HEK293 (cell line): ENCODE results near the gene PHACTR3.

ENCODE experiments used
- CTCF ChIA-PET: fragments of 350-600 bp; formaldehyde crosslinking; extraction: SDS; loops from one replicate; lab custom pipeline; 2021; ENCODE audit warnings: antibody characterized with exemption; lab: Yijun Ruan, JAX
- POLR2A ChIA-PET: fragments of 300-600 bp; formaldehyde crosslinking; extraction: SDS; loops from one replicate; lab custom pipeline; 2020; ENCODE audit warnings: antibody characterized with exemption, inconsistent platforms; lab: Yijun Ruan, JAX
- H3K27ac ChIP-seq: fragments of 200-500 bp; sonication (Bioruptor generic); 2 replicates; pipeline ENCODE4 v1.5.1; 2014; ENCODE audit warnings: low read depth, low read length, control low read depth, inconsistent platforms; ENCODE audit errors: extremely low read depth
- H3K36me3 ChIP-seq, 2 experiments: fragments of 200-500 bp in 1 of 2; sonication (Bioruptor generic) in 1 of 2; 1 replicate in 1 of 2; 2 replicates in 1 of 2; pipeline ENCODE4 v1.5.1; 2014 to 2017; ENCODE audit warnings: inconsistent platforms in 2 of 2, low read length in 2 of 2; ENCODE audit not compliant: control insufficient read depth in 2 of 2, insufficient read depth in 1 of 2
- H3K4me1 ChIP-seq: fragments of 200-500 bp; sonication (Bioruptor generic); 2 replicates; pipeline ENCODE4 v1.5.1; 2014; ENCODE audit warnings: mild to moderate bottlenecking, low read length, inconsistent platforms; ENCODE audit not compliant: control insufficient read depth, insufficient read depth
- H3K4me3 ChIP-seq: 2 replicates; pipeline ENCODE4 v1.5.1; 2011; ENCODE audit warnings: low read depth, mild to moderate bottlenecking, control low read depth, low read length, moderate library complexity
- H3K9me3 ChIP-seq: fragments of 200-500 bp; sonication (Bioruptor generic); 2 replicates; pipeline ENCODE4 v1.5.1; 2014; ENCODE audit warnings: low read depth, low read length, inconsistent platforms; ENCODE audit not compliant: control insufficient read depth, insufficient read depth
- BCL11B ChIP-seq: fragments of 450-650 bp; formaldehyde crosslinking; IDR thresholded peaks from 2 replicates; pipeline ENCODE4 v1.5.1; 2016; ENCODE audit warnings: low read depth, missing biosample characterization, missing genetic modification characterization
- INSM2 ChIP-seq: fragments of 450-650 bp; formaldehyde crosslinking; IDR thresholded peaks from 2 replicates; pipeline ENCODE4 v1.5.1; 2016; ENCODE audit warnings: missing biosample characterization, missing genetic modification characterization
- KLF17 ChIP-seq: fragments of 450-650 bp; formaldehyde crosslinking; IDR thresholded peaks from 2 replicates; pipeline ENCODE4 v1.5.1; 2016; ENCODE audit warnings: missing biosample characterization, missing genetic modification characterization
- KLF9 ChIP-seq: fragments of 450-650 bp; formaldehyde crosslinking; IDR thresholded peaks from 2 replicates; pipeline ENCODE4 v1.5.1; 2016; ENCODE audit warnings: missing biosample characterization, missing genetic modification characterization, low read depth
- MZF1 ChIP-seq: fragments of 450-650 bp; formaldehyde crosslinking; IDR thresholded peaks from 2 replicates; pipeline ENCODE4 v1.5.1; 2017; ENCODE audit warnings: missing biosample characterization, missing genetic modification characterization, borderline replicate concordance
- SALL2 ChIP-seq: fragments of 450-650 bp; formaldehyde crosslinking; IDR thresholded peaks from 2 replicates; pipeline ENCODE4 v1.5.0; 2017; ENCODE audit warnings: missing biosample characterization, mild to moderate bottlenecking, missing genetic modification characterization, borderline replicate concordance
- YY1 ChIP-seq: fragments of 450-650 bp; formaldehyde crosslinking; IDR thresholded peaks from 2 replicates; pipeline ENCODE4 v1.5.1; 2018; ENCODE audit warnings: missing biosample characterization, missing genetic modification characterization
- ZNF16 ChIP-seq: fragments of 450-650 bp; formaldehyde crosslinking; IDR thresholded peaks from 2 replicates; pipeline ENCODE4 v1.5.1; 2016; ENCODE audit warnings: low read depth, missing biosample characterization, missing genetic modification characterization
- ZNF221 ChIP-seq: fragments of 450-650 bp; formaldehyde crosslinking; IDR thresholded peaks from 2 replicates; pipeline ENCODE4 v1.5.1; 2017; ENCODE audit warnings: missing biosample characterization, missing genetic modification characterization, borderline replicate concordance
- ZNF529 ChIP-seq: fragments of 450-650 bp; formaldehyde crosslinking; IDR thresholded peaks from 2 replicates; pipeline ENCODE4 v1.5.1; 2017; ENCODE audit warnings: missing genetic modification characterization, missing biosample characterization; ENCODE audit not compliant: insufficient replicate concordance
- ZNF530 ChIP-seq: fragments of 450-650 bp; formaldehyde crosslinking; IDR thresholded peaks from 2 replicates; pipeline ENCODE4 v1.5.1; 2016; ENCODE audit warnings: low read depth, missing biosample characterization, missing genetic modification characterization
- ZNF544 ChIP-seq: fragments of 450-650 bp; formaldehyde crosslinking; IDR thresholded peaks from 2 replicates; pipeline ENCODE4 v1.5.0; 2017; ENCODE audit warnings: missing biosample characterization, missing genetic modification characterization
- ZNF560 ChIP-seq: fragments of 450-650 bp; formaldehyde crosslinking; IDR thresholded peaks from 2 replicates; pipeline ENCODE4 v1.5.1; 2017; ENCODE audit warnings: missing biosample characterization, missing genetic modification characterization, borderline replicate concordance
- ZNF626 ChIP-seq: fragments of 450-650 bp; sonication (Bioruptor Pico); formaldehyde crosslinking; IDR thresholded peaks from 2 replicates; pipeline ENCODE4 v1.5.1; 2018; ENCODE audit warnings: missing biosample characterization, missing genetic modification characterization, inconsistent platforms
- ZNF658 ChIP-seq: fragments of 450-650 bp; formaldehyde crosslinking; IDR thresholded peaks from 2 replicates; pipeline ENCODE4; 2016; ENCODE audit warnings: missing biosample characterization, missing genetic modification characterization
- ZNF777 ChIP-seq: fragments of 450-650 bp; formaldehyde crosslinking; IDR thresholded peaks from 2 replicates; pipeline ENCODE4 v1.5.1; 2017; ENCODE audit warnings: missing biosample characterization, missing genetic modification characterization, borderline replicate concordance
- ZXDB ChIP-seq: fragments of 450-650 bp; formaldehyde crosslinking; IDR thresholded peaks from 2 replicates; pipeline ENCODE4 v1.5.1; 2016; ENCODE audit warnings: missing biosample characterization, missing genetic modification characterization
- TF ChIP-seq, protein P1 (sequence below): fragments of 450-650 bp; formaldehyde crosslinking; IDR thresholded peaks from 2 replicates; pipeline ENCODE4 v1.5.1; 2016; ENCODE audit warnings: missing biosample characterization, missing genetic modification characterization
- TF ChIP-seq, protein P2 (sequence below): fragments of 450-650 bp; formaldehyde crosslinking; IDR thresholded peaks from 2 replicates; pipeline ENCODE4 v1.5.1; 2016; ENCODE audit warnings: missing biosample characterization, missing genetic modification characterization
- TF ChIP-seq, protein P3 (sequence below): fragments of 450-650 bp; formaldehyde crosslinking; IDR thresholded peaks from 2 replicates; pipeline ENCODE4 v1.5.1; 2016; ENCODE audit warnings: missing biosample characterization, missing genetic modification characterization

PHACTR3 gene

DNA sequence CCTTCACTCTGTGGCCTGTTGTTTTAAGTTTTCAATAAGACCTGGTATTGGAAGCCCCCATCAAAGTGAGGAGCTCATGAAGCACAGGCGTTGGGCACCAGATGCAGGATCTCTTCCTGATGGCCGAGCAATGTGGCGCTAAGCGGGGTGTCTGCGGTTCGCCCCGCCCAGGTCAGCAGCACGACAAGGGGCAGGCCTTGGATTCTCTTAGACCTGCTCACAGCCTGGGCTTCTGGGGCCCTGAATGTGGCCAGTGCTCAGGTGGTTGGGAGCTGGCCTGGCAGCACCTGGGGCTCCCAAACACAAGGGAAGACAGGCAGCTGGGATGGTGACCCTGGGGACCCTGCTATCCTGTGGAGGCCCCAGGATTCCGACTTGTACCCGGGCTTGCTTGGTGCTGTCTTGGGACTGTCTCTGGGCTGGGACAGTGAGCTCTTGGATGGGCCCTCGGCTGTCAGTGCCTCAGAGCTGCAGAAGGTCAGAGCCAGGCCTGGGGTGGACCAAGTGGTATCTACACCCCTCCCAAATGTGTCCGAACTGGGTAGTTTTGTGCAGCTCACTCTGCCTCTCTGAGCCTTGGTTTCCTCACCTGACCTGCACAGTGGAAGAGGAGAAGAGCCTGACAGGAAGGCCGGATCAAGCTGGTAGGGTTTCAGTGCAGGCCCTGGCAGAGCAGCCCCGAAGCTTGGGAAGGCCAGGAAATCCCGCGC lies 69.1 kb downstream of the PHACTR3 start (continued):
- no peak for TF ChIP-seq ZNF658 (tag by site-specific recombination)
- no peak for TF ChIP-seq SALL2 (tag by site-specific recombination)
- no peak for TF ChIP-seq ZXDB (tag by site-specific recombination)
- TF ChIP-seq INSM2 (tag by site-specific recombination) = no peak
- no peak for TF ChIP-seq ZNF529
- no peak for TF ChIP-seq ZNF626
- TF ChIP-seq, all 188 proteins: peak for 0

DNA sequence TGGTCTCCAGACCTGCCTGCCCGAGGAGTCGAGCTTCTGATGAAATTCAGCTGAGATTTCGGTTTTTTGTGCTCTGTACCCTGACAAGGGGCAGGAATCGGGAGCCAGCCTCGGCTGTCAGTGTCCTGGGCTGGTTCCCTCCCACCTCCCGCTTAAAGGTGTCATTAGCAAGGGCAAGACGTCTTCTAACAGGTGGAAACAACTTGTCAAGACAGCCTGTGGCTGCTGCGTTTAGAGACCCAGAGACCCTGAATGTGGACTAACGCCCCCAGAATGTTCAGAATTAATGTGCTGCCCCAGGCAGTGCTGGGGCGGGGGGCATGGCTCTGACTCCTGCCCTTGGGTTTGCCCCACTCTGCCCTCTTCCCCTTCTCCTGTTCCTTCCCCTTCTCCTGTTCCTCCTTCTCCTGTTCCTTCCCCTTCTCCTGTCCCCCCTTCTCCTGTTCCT lies 69.7 kb downstream of the PHACTR3 start:
- TF ChIP-seq ZNF530 (no peak), MZF1 (tag by site-specific recombination) (no peak), BCL11B (tag by site-specific recombination) (no peak), ZNF777 (tag by site-specific recombination) (no peak), ZNF16 (tag by site-specific recombination) (no peak), ZNF221 (tag by site-specific recombination) (no peak), YY1 (no peak), KLF9 (no peak), ZNF544 (no peak), KLF17 (no peak), ZNF560 (no peak)
- TF ChIP-seq, protein P1, sequence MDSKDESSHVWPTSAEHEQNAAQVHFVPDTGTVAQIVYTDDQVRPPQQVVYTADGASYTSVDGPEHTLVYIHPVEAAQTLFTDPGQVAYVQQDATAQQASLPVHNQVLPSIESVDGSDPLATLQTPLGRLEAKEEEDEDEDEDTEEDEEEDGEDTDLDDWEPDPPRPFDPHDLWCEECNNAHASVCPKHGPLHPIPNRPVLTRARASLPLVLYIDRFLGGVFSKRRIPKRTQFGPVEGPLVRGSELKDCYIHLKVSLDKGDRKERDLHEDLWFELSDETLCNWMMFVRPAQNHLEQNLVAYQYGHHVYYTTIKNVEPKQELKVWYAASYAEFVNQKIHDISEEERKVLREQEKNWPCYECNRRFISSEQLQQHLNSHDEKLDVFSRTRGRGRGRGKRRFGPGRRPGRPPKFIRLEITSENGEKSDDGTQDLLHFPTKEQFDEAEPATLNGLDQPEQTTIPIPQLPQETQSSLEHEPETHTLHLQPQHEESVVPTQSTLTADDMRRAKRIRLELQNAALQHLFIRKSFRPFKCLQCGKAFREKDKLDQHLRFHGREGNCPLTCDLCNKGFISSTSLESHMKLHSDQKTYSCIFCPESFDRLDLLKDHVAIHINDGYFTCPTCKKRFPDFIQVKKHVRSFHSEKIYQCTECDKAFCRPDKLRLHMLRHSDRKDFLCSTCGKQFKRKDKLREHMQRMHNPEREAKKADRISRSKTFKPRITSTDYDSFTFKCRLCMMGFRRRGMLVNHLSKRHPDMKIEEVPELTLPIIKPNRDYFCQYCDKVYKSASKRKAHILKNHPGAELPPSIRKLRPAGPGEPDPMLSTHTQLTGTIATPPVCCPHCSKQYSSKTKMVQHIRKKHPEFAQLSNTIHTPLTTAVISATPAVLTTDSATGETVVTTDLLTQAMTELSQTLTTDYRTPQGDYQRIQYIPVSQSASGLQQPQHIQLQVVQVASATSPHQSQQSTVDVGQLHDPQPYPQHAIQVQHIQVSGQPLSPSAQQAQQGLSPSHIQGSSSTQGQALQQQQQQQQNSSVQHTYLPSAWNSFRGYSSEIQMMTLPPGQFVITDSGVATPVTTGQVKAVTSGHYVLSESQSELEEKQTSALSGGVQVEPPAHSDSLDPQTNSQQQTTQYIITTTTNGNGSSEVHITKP (tag by site-specific recombination) = no peak
- TF ChIP-seq, protein P2, sequence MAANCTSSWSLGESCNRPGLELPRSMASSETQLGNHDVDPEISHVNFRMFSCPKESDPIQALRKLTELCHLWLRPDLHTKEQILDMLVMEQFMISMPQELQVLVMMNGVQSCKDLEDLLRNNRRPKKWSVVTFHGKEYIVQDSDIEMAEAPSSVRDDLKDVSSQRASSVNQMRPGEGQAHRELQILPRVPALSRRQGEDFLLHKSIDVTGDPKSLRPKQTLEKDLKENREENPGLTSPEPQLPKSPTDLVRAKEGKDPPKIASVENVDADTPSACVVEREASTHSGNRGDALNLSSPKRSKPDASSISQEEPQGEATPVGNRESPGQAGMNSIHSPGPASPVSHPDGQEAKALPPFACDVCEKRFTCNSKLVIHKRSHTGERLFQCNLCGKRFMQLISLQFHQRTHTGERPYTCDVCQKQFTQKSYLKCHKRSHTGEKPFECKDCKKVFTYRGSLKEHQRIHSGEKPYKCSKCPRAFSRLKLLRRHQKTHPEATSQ (tag by site-specific recombination) = no peak
- TF ChIP-seq, protein P3, sequence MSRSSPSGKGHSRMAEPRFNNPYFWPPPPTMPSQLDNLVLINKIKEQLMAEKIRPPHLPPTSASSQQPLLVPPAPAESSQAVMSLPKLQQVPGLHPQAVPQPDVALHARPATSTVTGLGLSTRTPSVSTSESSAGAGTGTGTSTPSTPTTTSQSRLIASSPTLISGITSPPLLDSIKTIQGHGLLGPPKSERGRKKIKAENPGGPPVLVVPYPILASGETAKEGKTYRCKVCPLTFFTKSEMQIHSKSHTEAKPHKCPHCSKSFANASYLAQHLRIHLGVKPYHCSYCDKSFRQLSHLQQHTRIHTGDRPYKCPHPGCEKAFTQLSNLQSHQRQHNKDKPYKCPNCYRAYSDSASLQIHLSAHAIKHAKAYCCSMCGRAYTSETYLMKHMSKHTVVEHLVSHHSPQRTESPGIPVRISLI (tag by site-specific recombination) = no peak
- no peaks in the 10 kb centered on the region for H3K36me3 ChIP-seq
- no peaks in the 10 kb centered on the region for H3K9me3 ChIP-seq
- H3K27ac ChIP-seq = no peak overlapping the region
- H3K4me3 ChIP-seq = no peak overlapping the region
- ChIA-PET POLR2A (no interaction called here), CTCF (interaction anchor here (0.5 kb wide), 1 partner anchor 74 kb away, joined by 3 read pairs; no protein-coding TSS in a partner anchor)
- H3K4me1 ChIP-seq = no peaks in the 10 kb centered on the region
